H9 (cell line): ENCODE data around the gene TRPM1. TPM values are rescaled to one million over a fixed set of nuclear protein-coding genes. Genes with fewer than 3 reads are reported as not detected.

ENCODE experiments used
- DNase-seq: peaks from one replicate; pipeline ENCODE4 v3.0.0-alpha.2; 2017
- H2AFZ ChIP-seq: one replicate; pipeline ENCODE4 v1.6.1; 2013; ENCODE audit warnings: mild to moderate bottlenecking, low read length, control low read depth, moderate library complexity
- H2AK5ac ChIP-seq: 2 replicates; pipeline ENCODE4 v1.6.1; 2013; ENCODE audit warnings: low read length, control low read depth, mixed read lengths; ENCODE audit not compliant: insufficient read length
- H2BK120ac ChIP-seq: one replicate; pipeline ENCODE4 v1.6.1; 2013; ENCODE audit warnings: low read depth, mild to moderate bottlenecking, low read length, control low read depth, inconsistent platforms; ENCODE audit not compliant: poor library complexity, severe bottlenecking
- H2BK12ac ChIP-seq: 2 replicates; pipeline ENCODE4 v1.6.1; 2013; ENCODE audit warnings: low read length, control low read depth, mixed read lengths, low read depth; ENCODE audit not compliant: insufficient read length
- H2BK15ac ChIP-seq: 2 replicates; pipeline ENCODE4 v1.6.1; 2013; ENCODE audit warnings: low read depth, low read length, control low read depth
- H2BK20ac ChIP-seq: one replicate; pipeline ENCODE4 v1.6.1; 2013; ENCODE audit warnings: low read depth, mild to moderate bottlenecking, low read length, control low read depth, inconsistent platforms; ENCODE audit not compliant: poor library complexity, severe bottlenecking
- H2BK5ac ChIP-seq: 2 replicates; pipeline ENCODE4 v1.6.1; 2013; ENCODE audit warnings: low read length, control low read depth, mixed read lengths; ENCODE audit not compliant: insufficient read length
- H3K14ac ChIP-seq: 2 replicates; pipeline ENCODE4 v1.6.1; 2013; ENCODE audit warnings: low read length, control low read depth; ENCODE audit not compliant: insufficient read depth
- H3K18ac ChIP-seq: 2 replicates; pipeline ENCODE4 v1.6.1; 2013; ENCODE audit warnings: low read depth, mild to moderate bottlenecking, mixed read lengths, low read length, control low read depth; ENCODE audit not compliant: insufficient read length
- H3K23ac ChIP-seq: 2 replicates; pipeline ENCODE4 v1.6.1; 2013; ENCODE audit warnings: low read length, control low read depth, mixed read lengths, low read depth; ENCODE audit not compliant: insufficient read length
- H3K23me2 ChIP-seq: 2 replicates; pipeline ENCODE4 v1.6.1; 2013; ENCODE audit warnings: low read depth, mild to moderate bottlenecking, mixed read lengths, low read length, control low read depth; ENCODE audit not compliant: insufficient read length, poor library complexity, severe bottlenecking
- H3K27ac ChIP-seq: 2 replicates; pipeline ENCODE4 v1.5.1; 2013; ENCODE audit warnings: low read length, control low read depth, mixed read lengths, low read depth; ENCODE audit not compliant: insufficient read length
- H3K27me3 ChIP-seq: 2 replicates; pipeline ENCODE4 v1.6.1; 2013; ENCODE audit warnings: low read length, control low read depth, inconsistent platforms; ENCODE audit not compliant: insufficient read depth
- H3K4ac ChIP-seq: 2 replicates; pipeline ENCODE4 v1.6.1; 2013; ENCODE audit warnings: low read depth, mild to moderate bottlenecking, control low read depth, inconsistent platforms, low read length, moderate library complexity
- H3K4me1 ChIP-seq: 2 replicates; pipeline ENCODE4 v1.6.1; 2013; ENCODE audit warnings: low read length, control low read depth, inconsistent platforms; ENCODE audit not compliant: insufficient read depth
- H3K4me2 ChIP-seq: 2 replicates; pipeline ENCODE4 v1.6.1; 2013; ENCODE audit warnings: low read length, control low read depth, mixed read lengths; ENCODE audit not compliant: insufficient read length, insufficient read depth
- H3K56ac ChIP-seq: 2 replicates; pipeline ENCODE4 v1.6.1; 2013; ENCODE audit warnings: low read depth, mild to moderate bottlenecking, mixed read lengths, low read length, control low read depth; ENCODE audit not compliant: insufficient read length
- H3K79me1 ChIP-seq: 2 replicates; pipeline ENCODE4 v1.6.1; 2013; ENCODE audit warnings: low read depth, mild to moderate bottlenecking, moderate library complexity, low read length, control low read depth, inconsistent platforms; ENCODE audit not compliant: insufficient read depth, poor library complexity, severe bottlenecking
- H3K79me2 ChIP-seq: 2 replicates; pipeline ENCODE4 v1.6.1; 2013; ENCODE audit warnings: low read length, control low read depth, inconsistent platforms; ENCODE audit not compliant: insufficient read depth
- H3K9ac ChIP-seq: 2 replicates; pipeline ENCODE4 v1.6.1; 2013; ENCODE audit warnings: low read length, control low read depth, mixed read lengths; ENCODE audit not compliant: insufficient read length; ENCODE audit errors: extremely low read depth
- H3K9me3 ChIP-seq: one replicate; pipeline ENCODE4 v1.6.1; 2013; ENCODE audit warnings: low read depth, low read length, inconsistent platforms; ENCODE audit not compliant: control insufficient read depth
- H3T11ph ChIP-seq: one replicate; pipeline ENCODE4 v1.6.1; 2013; ENCODE audit warnings: mild to moderate bottlenecking, low read length, control low read depth, inconsistent platforms
- H4K20me1 ChIP-seq: one replicate; pipeline ENCODE4 v1.6.1; 2013; ENCODE audit not compliant: control insufficient read depth, insufficient read length, insufficient read depth
- H4K5ac ChIP-seq: 2 replicates; pipeline ENCODE4 v1.6.1; 2013; ENCODE audit warnings: low read depth, mild to moderate bottlenecking, mixed read lengths, low read length, control low read depth; ENCODE audit not compliant: insufficient read length
- H4K8ac ChIP-seq: replicated peaks from 2 replicates; pipeline ENCODE4 v1.6.1; 2013; ENCODE audit warnings: low read length, control low read depth, mixed read lengths, low read depth; ENCODE audit not compliant: insufficient read length
- H4K91ac ChIP-seq: 2 replicates; pipeline ENCODE4 v1.6.1; 2013; ENCODE audit warnings: low read depth, mild to moderate bottlenecking, moderate library complexity, mixed read lengths, low read length, control low read depth; ENCODE audit not compliant: insufficient read length
- H3K27ac Mint-ChIP-seq, 3 experiments: 2 replicates in 2 of 3; 3 replicates in 1 of 3; pipeline ENCODE4 v1.8.0; 2020 to 2021; ENCODE audit warnings: mixed read lengths in 3 of 3, mild to moderate bottlenecking in 1 of 3, moderate library complexity in 1 of 3
- H3K27me3 Mint-ChIP-seq: 2 replicates; pipeline ENCODE4 v1.8.0; 2021; ENCODE audit warnings: low read depth, mild to moderate bottlenecking, moderate library complexity, mixed read lengths
- H3K36me3 Mint-ChIP-seq, 3 experiments: 2 replicates in 2 of 3; 3 replicates in 1 of 3; pipeline ENCODE4 v1.8.0; 2020 to 2021; ENCODE audit warnings: low read depth in 3 of 3, mixed read lengths in 3 of 3; ENCODE audit not compliant: insufficient read depth in 1 of 3
- H3K4me1 Mint-ChIP-seq, 2 experiments: 2 replicates each; pipeline ENCODE4 v1.8.0; 2020; ENCODE audit warnings: mixed read lengths in 2 of 2
- H3K4me3 Mint-ChIP-seq, 2 experiments: 2 replicates in 1 of 2; 3 replicates in 1 of 2; pipeline ENCODE4 v1.8.0; 2020 to 2021; ENCODE audit warnings: mild to moderate bottlenecking in 2 of 2, mixed read lengths in 2 of 2, moderate library complexity in 1 of 2
- H3K9me3 Mint-ChIP-seq, 2 experiments: 2 replicates in 1 of 2; 3 replicates in 1 of 2; pipeline ENCODE4 v1.8.0; 2020; ENCODE audit warnings: mild to moderate bottlenecking in 2 of 2, mixed read lengths in 2 of 2, moderate library complexity in 1 of 2
- CTCF ChIP-seq: fragments of 200-600 bp; sonication (generic); conservative IDR thresholded peaks from 3 replicates; pipeline ENCODE4 v1.8.0; 2021; ENCODE audit warnings: antibody characterized with exemption, mild to moderate bottlenecking
- WGBS: extraction: QIAGEN DNeasy Blood & Tissue Kit; methylation state at CpG from one replicate; pipeline ENCODE4 v1.1.7; 2013; ENCODE audit warnings: missing lambda C conversion rate, low lambda C conversion rate, mixed read lengths; ENCODE audit not compliant: insufficient read length; ENCODE audit errors: extremely low coverage; 5-methylcytosine and 5-hydroxymethylcytosine counted together
- total RNA-seq: library from RNA; stranded (reverse); gene quantifications from 2 replicates; pipeline ENCODE4 v1.2.1, GENCODE V29; 2021

The TRPM1 gene
- total RNA-seq, 1 experiment from 2014 or later = not detected

- Mint-ChIP-seq H3K27me3 (peaks cover 14% of the 10 kb centered on the region), H3K9me3 (peaks cover 0 to 3% of the 10 kb centered on the region in 2 experiments; a peak in 3 of 5 replicates), H3K4me1 (peaks cover 35 to 37% of the 10 kb centered on the region in 2 experiments), H3K27ac (no peak overlapping the region), H3K4me3 (no peak overlapping the region), H3K36me3 (peaks cover 0 to 5% (median 0%) of the 10 kb centered on the region in 3 experiments; a peak in 2 of 7 replicates)
- Histone ChIP-seq H2BK5ac (no peak overlapping the region), H4K5ac (no peak overlapping the region), H2AFZ (no peak overlapping the region), H3K23me2 (no peaks in the 10 kb centered on the region), H2BK12ac (no peak overlapping the region), H3K4me2 (no peak overlapping the region), H4K20me1 (no peaks in the 10 kb centered on the region), H3K27ac (no peak overlapping the region), H3K9ac (no peak overlapping the region), H2AK5ac (no peak overlapping the region), H2BK15ac (no peak overlapping the region), H3K79me2 (no peaks in the 10 kb centered on the region), H3K23ac (no peak overlapping the region), H4K8ac (no peak overlapping the region), H3K9me3 (no peaks in the 10 kb centered on the region), H2BK20ac (no peak overlapping the region), H3K27me3 (no peaks in the 10 kb centered on the region), H3K4ac (no peak overlapping the region), H3K56ac (no peak overlapping the region), H3K4me1 (peaks cover 9% of the 10 kb centered on the region; the same call in 1 of the 2 replicates), H3K79me1 (no peaks in the 10 kb centered on the region), H3T11ph (no peak overlapping the region), H3K14ac (no peak overlapping the region; the same call in 1 of the 2 replicates), H4K91ac (no peak overlapping the region), H2BK120ac (no peak overlapping the region), H3K18ac (no peak overlapping the region)
- WGBS = no CpG with 5 or more reads among the region's 6 CpGs
- DNase-seq = no peak
- TF ChIP-seq CTCF = no peak
These were observed 18.1 kb downstream of the TRPM1 start for GRCh38 chr15:31083370-31083780.
